NCI-H460 (cell line): Measurements from ENCODE around the gene SPATA31E1. TPM values are rescaled to one million over a fixed set of nuclear protein-coding genes. Genes with fewer than 3 reads are reported as not detected.
"Not testable (repeated sequence)": the region's sequence is repeated elsewhere in the genome, so short reads cannot be mapped to it uniquely, and the experiment has no call there.

Source experiments
- DNase-seq: peaks from one replicate; pipeline ENCODE4 v3.0.0-alpha.2; 2016; ENCODE audit warnings: low read depth; ENCODE audit errors: extremely low read depth
- total RNA-seq: library from RNA; depleted of rRNA; stranded (reverse); fragments of >200 nt; shearing (Covaris generic); gene quantifications from 2 replicates; pipeline ENCODE4 v1.2.3, GENCODE V29; 2014; rRNA removed

SPATA31E1 gene
- total RNA-seq, 1 experiment from 2014 or later: not detected

- DNase-seq: not testable (repeated sequence)
Observed at GRCh38 chr9:87919013-87919412, 36.3 kb downstream of the SPATA31E1 start.

- not testable (repeated sequence) for DNase-seq
Observed at GRCh38 chr9:87921561-87921960, 38.9 kb downstream of the SPATA31E1 start.

GRCh38 chr9:87923012-87923411 is 40.3 kb downstream of the SPATA31E1 start:
- DNase-seq: not testable (repeated sequence)

GRCh38 chr9:87924851-87925250 is 42.2 kb downstream of the SPATA31E1 start:
- DNase-seq: not testable (repeated sequence)

- not testable (repeated sequence) for DNase-seq
Observed at GRCh38 chr9:87929152-87929551, 46.5 kb downstream of the SPATA31E1 start.

- not testable (repeated sequence) for DNase-seq
Observed at GRCh38 chr9:87934444-87934843, 51.8 kb downstream of the SPATA31E1 start.

- not testable (repeated sequence) for DNase-seq
Observed at GRCh38 chr9:87937352-87937751, 54.7 kb downstream of the SPATA31E1 start.

GRCh38 chr9:87937918-87938317 is 55.2 kb downstream of the SPATA31E1 start:
- not testable (repeated sequence) for DNase-seq

- not testable (repeated sequence) for DNase-seq
Observed at GRCh38 chr9:87938336-87938735, 55.7 kb downstream of the SPATA31E1 start.

Other genes with a start within 250 kb of the SPATA31E1 start
- 1,987 and 2,122 TPM in 2 replicates for gene CTSL, start 156.8 kb upstream of the SPATA31E1 start, total RNA-seq
- gene SPATA31C1, start 35.1 kb downstream of the SPATA31E1 start, total RNA-seq: not detected in 2 replicates
- gene CDK20, start 91.7 kb downstream of the SPATA31E1 start, total RNA-seq: 5.5 and 6.5 TPM in 2 replicates